Heart left ventricle (tissue), 16 donors: ENCODE measurements around the gene AGRN. TPM values are rescaled to one million over a fixed set of nuclear protein-coding genes. Genes with fewer than 3 reads are reported as not detected.

Source experiments
- ATAC-seq, 4 donors: fragments of 200-7000 bp; cut with Tn5 transposase; one replicate each; pipeline ENCODE4 v1.9.1; 2020 to 2022; ENCODE audit warnings: moderate library complexity in 4 of 4, mild to moderate bottlenecking in 3 of 4, moderate number of reproducible peaks in 1 of 4
- DNase-seq, 5 donors: peaks; one replicate each; pipeline ENCODE4 v3.0.0-alpha.2; 2020
- H3K27ac ChIP-seq, 12 donors: fragments of 200-600 bp; sonication (generic) in 4 of 12; one replicate each; pipeline versions ENCODE4 v1.5.0 to v1.8.0; 2016 to 2022; ENCODE audit warnings: mild to moderate bottlenecking in 2 of 12
- H3K27me3 ChIP-seq, 9 donors: fragments of 200-600 bp; sonication (generic) in 2 of 9; one replicate each; pipeline versions ENCODE4 v1.5.1 to v1.8.0; 2016 to 2022; ENCODE audit warnings: mild to moderate bottlenecking in 3 of 9
- H3K36me3 ChIP-seq, 9 donors: fragments of 200-600 bp; sonication (generic) in 2 of 9; one replicate each; pipeline versions ENCODE4 v1.5.0 to v1.8.0; 2018 to 2022; ENCODE audit warnings: mild to moderate bottlenecking in 2 of 9
- H3K4me1 ChIP-seq, 12 donors: fragments of 200-600 bp; sonication (generic) in 4 of 12; one replicate each; pipeline versions ENCODE4 v1.5.0 to v1.8.0; 2016 to 2022; ENCODE audit warnings: mild to moderate bottlenecking in 3 of 12
- H3K4me3 ChIP-seq, 12 donors: fragments of 200-600 bp; sonication (generic) in 4 of 12; one replicate each; pipeline versions ENCODE4 v1.5.0 to v1.8.0; 2017 to 2022; ENCODE audit warnings: mild to moderate bottlenecking in 9 of 12, moderate library complexity in 4 of 12
- H3K9me3 ChIP-seq, 12 donors: fragments of 200-600 bp; sonication (generic) in 4 of 12; one replicate each; pipeline versions ENCODE4 v1.5.0 to v1.8.0; 2016 to 2022; ENCODE audit warnings: mild to moderate bottlenecking in 1 of 12
- CTCF ChIP-seq, 12 donors: fragments of 200-600 bp; sonication (generic) in 4 of 12; IDR thresholded peaks; one replicate each; pipeline versions ENCODE4 v1.5.0 to v1.8.0; 2018 to 2022; ENCODE audit warnings: antibody characterized with exemption in 12 of 12, mild to moderate bottlenecking in 5 of 12
- POLR2A ChIP-seq, 2 donors: fragments of 450-650 bp; IDR thresholded peaks; one replicate each; pipeline ENCODE4 v1.6.1; 2017; ENCODE audit warnings: antibody characterized with exemption in 2 of 2, mild to moderate bottlenecking in 2 of 2, moderate library complexity in 2 of 2
- WGBS, 4 donors: extraction: QIAGEN DNeasy Blood & Tissue Kit in 2 of 4; methylation state at CpG; one replicate each; pipeline versions ENCODE4 v1.1.5 to v1.1.7; 2013 to 2018; 5-methylcytosine and 5-hydroxymethylcytosine counted together
- intact Hi-C, 10 donors: fragments of 100-400 bp; cut with DNase I; formaldehyde crosslinking; loops; one replicate each; pipeline versions ENCODE4 v1.11.1 to v1.14.2; 2022
- polyA plus RNA-seq, 2 donors: library from polyadenylated mRNA; stranded (reverse); fragments of 200-250 nt; gene quantifications; one replicate each; pipeline ENCODE4 v1.2.3, GENCODE V29; 2013
- total RNA-seq, 9 donors: library from RNA; depleted of rRNA in 2 of 9; stranded (reverse); fragments of >200 nt in 2 of 9; fragmentation: NEBNext Ultra II Directional in 3 of 9; extraction: Animal tissue kit (Norgen Biotek cat#: 25700) in 3 of 9; gene quantifications; one replicate each; pipeline versions ENCODE4 v1.1.0 to v1.2.4, GENCODE V29; 2016 to 2023
- donor health status: ischemic (EF 13 %, LVEDD 7.1; RV severe dilation, severe dysfunction).
- donor health status: healthy with polysubstance abuse.
- donor health status: DM: no; HTN: yes; CAD: no.
- donor health status: DM: no; HTN: no; CAD: no.
- donor health status: ischemic (EF 25% LVEDD 6.9; RV normal size, moderate dysfunction).
- donor health status: ischemic (EF 25% LVEDD 5.7; RV mildly dilated, moderate dysfunction).
- donor health status: healthy.
- donor health status: DM: yes; HTN: yes; CAD: no.
- donor health status: ischemic (EF 35%, LVEDD 5.7; RV mildly dilated, moderate dysfunction).
- donor health status: nonischemic (EF 11% LVEDD 7.7; RV severe dilation, severe dysfunction).
- donor health status: DM: yes; HTN: yes; CAD: no.
- donor health status: PGD.
- donor health status: ischemic (EF 29% LVEDD 5.4; RV normal size, mild dysfunction).
- donor health status: nonischemic (EF 23%, LVEDD 6.1; RV moderate dilation, normal function).

Gene AGRN
- total and polyA plus RNA-seq, 11 donors, result 9.7 to 45.7 (median 18.6) TPM

DNA sequence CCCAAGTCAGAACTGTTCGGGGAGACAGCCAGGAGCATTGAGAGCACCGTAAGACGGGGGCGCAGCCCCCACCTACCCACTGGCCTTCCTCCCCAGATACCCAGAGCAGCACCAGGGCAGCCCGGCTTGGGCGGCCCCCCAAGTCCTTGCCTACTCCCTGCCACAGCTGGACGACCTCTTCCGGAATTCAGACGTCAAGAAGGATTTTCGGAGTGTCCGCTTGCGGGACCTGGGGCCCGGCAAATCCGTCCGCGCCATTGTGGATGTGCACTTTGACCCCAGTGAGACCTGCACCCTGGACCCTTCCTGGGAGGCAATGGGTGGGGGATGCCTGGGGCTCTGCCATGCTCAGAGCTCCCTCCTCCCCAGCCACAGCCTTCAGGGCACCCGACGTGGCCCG, 27.5 kb downstream of the AGRN start:
- WGBS, 4 donors, result 95 to 100% (median 97%) methylated on average over 14 to 19 of the region's 19 CpGs
- Histone ChIP-seq H3K4me1 (no peaks in the 10 kb centered on the region), H3K27me3 (no peaks in the 10 kb centered on the region), H3K27ac (no peak overlapping the region), H3K36me3 (peaks cover 0 to 66% (median 5%) of the 10 kb centered on the region in 9 donors), H3K9me3 (no peaks in the 10 kb centered on the region), H3K4me3 (no peak overlapping the region)
- intact Hi-C loops, result no loop called here
- ATAC-seq, result no peak
- DNase-seq, result no peak
- no peak for TF ChIP-seq POLR2A (IDR thresholded peaks at IDR 0.05)
- no peak for TF ChIP-seq CTCF (IDR thresholded peaks at IDR 0.05)

DNA sequence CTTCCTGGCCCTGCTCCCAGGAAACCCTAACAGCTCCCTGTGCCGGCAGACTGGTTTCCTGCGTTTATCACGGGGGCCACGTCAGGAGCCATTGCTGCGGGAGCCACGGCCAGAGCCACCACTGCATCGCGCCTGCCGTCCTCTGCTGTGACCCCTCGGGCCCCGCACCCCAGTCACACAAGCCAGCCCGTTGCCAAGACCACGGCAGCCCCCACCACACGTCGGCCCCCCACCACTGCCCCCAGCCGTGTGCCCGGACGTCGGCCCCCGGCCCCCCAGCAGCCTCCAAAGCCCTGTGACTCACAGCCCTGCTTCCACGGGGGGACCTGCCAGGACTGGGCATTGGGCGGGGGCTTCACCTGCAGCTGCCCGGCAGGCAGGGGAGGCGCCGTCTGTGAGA, 28.0 kb downstream of the AGRN start:
- H3K36me3 ChIP-seq, result peaks cover 0 to 66% (median 5%) of the 10 kb centered on the region in 9 donors
- H3K9me3 ChIP-seq, result no peaks in the 10 kb centered on the region
- TF ChIP-seq POLR2A (IDR thresholded peaks at IDR 0.05), result no peak
- no peak for TF ChIP-seq CTCF (IDR thresholded peaks at IDR 0.05)
- 87 to 94% (median 93%) methylated on average over 14 to 25 of the region's 25 CpGs for WGBS, 4 donors
- no peak overlapping the region for H3K4me3 ChIP-seq
- no peaks in the 10 kb centered on the region for H3K4me1 ChIP-seq
- no peak for DNase-seq
- intact Hi-C loops, result no loop called here
- ATAC-seq, result no peak
- H3K27ac ChIP-seq, result no peak overlapping the region
- no peaks in the 10 kb centered on the region for H3K27me3 ChIP-seq

DNA sequence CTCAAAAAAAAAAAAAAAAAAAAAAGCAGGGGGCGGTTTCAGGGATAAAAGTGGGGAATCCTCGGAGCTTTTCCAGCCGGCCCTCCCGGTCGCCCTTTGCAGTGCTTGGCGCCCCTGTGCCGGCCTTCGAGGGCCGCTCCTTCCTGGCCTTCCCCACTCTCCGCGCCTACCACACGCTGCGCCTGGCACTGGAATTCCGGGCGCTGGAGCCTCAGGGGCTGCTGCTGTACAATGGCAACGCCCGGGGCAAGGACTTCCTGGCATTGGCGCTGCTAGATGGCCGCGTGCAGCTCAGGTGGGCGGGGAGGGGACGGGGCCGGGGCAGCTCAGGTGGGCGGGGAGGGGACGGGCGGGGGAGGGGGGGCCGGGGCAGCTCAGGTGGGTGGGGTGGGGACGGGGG, 28.8 kb downstream of the AGRN start:
- intact Hi-C loops, result no loop called here
- Histone ChIP-seq H3K9me3 (no peaks in the 10 kb centered on the region), H3K36me3 (peaks cover 0 to 65% (median 5%) of the 10 kb centered on the region in 9 donors), H3K27me3 (no peaks in the 10 kb centered on the region), H3K4me3 (no peak overlapping the region), H3K27ac (no peak overlapping the region), H3K4me1 (no peaks in the 10 kb centered on the region)
- DNase-seq, result no peak
- WGBS, 4 donors, result 91 to 98% (median 96%) methylated on average over 18 to 28 of the region's 28 CpGs
- no peak for TF ChIP-seq CTCF (IDR thresholded peaks at IDR 0.05)
- TF ChIP-seq POLR2A (IDR thresholded peaks at IDR 0.05), result no peak
- ATAC-seq, result no peak

DNA sequence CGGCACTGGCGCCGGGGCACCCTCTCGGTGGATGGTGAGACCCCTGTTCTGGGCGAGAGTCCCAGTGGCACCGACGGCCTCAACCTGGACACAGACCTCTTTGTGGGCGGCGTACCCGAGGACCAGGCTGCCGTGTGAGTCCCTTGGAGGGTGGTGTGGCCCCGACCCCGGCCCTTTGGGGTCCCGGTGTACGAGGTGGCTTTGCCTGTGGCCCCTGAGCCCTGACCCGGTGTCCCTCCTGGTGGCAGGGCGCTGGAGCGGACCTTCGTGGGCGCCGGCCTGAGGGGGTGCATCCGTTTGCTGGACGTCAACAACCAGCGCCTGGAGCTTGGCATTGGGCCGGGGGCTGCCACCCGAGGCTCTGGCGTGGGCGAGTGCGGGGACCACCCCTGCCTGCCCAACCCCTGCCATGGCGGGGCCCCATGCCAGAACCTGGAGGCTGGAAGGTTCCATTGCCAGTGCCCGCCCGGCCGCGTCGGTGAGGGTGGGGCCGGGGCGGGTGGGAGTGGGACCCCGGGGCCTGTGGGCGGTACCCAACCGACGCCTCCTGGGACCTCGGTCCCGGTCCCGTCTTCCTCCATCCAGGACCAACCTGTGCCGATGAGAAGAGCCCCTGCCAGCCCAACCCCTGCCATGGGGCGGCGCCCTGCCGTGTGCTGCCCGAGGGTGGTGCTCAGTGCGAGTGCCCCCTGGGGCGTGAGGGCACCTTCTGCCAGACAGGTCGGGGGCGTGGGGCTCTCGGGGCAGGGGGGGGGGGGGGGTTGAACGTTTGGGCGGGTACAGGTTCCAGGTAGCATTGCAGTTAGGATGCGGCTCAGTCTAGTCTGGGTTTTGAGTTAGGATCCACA, 29.6 kb downstream of the AGRN start:
- TF ChIP-seq POLR2A (IDR thresholded peaks at IDR 0.05) (no peak), CTCF (IDR thresholded peaks at IDR 0.05) (no peak)
- Histone ChIP-seq H3K27me3 (no peaks in the 10 kb centered on the region), H3K9me3 (no peaks in the 10 kb centered on the region), H3K27ac (no peak overlapping the region), H3K36me3 (peaks cover 0 to 63% (median 5%) of the 10 kb centered on the region in 9 donors), H3K4me3 (no peak overlapping the region), H3K4me1 (no peaks in the 10 kb centered on the region)
- no peak for DNase-seq
- WGBS, 4 donors, result 92 to 96% (median 94%) methylated on average over 24 to 57 of the region's 57 CpGs
- intact Hi-C loops, result no loop called here
- no peak for ATAC-seq
